Osteocyte (in vitro differentiated cells): Measurements from ENCODE around the gene TMEM237. TPM values are rescaled to one million over a fixed set of nuclear protein-coding genes. Genes with fewer than 3 reads are reported as not detected.

Experiments
- DNase-seq: peaks from one replicate; pipeline ENCODE4 v3.0.0; 2021; ENCODE audit warnings: mixed read lengths; ENCODE audit not compliant: unreplicated experiment; ENCODE audit errors: extremely low spot score
- H3K27ac Mint-ChIP-seq: one replicate; pipeline ENCODE4 v1.8.0; 2021; ENCODE audit warnings: mild to moderate bottlenecking, mixed read lengths; ENCODE audit not compliant: unreplicated experiment
- H3K27me3 Mint-ChIP-seq: one replicate; pipeline ENCODE4 v1.8.0; 2021; ENCODE audit warnings: mixed read lengths; ENCODE audit not compliant: unreplicated experiment
- H3K36me3 Mint-ChIP-seq: one replicate; pipeline ENCODE4 v1.8.0; 2021; ENCODE audit warnings: mixed read lengths; ENCODE audit not compliant: unreplicated experiment
- H3K4me1 Mint-ChIP-seq: one replicate; pipeline ENCODE4 v1.8.0; 2021; ENCODE audit warnings: mixed read lengths; ENCODE audit not compliant: unreplicated experiment
- H3K4me3 Mint-ChIP-seq: one replicate; pipeline ENCODE4 v1.8.0; 2021; ENCODE audit warnings: mild to moderate bottlenecking, moderate library complexity, mixed read lengths; ENCODE audit not compliant: unreplicated experiment
- H3K9me3 Mint-ChIP-seq: one replicate; pipeline ENCODE4 v1.8.0; 2021; ENCODE audit warnings: mixed read lengths; ENCODE audit not compliant: unreplicated experiment
- CTCF ChIP-seq: fragments of 200-600 bp; sonication (generic); IDR thresholded peaks from 2 replicates; pipeline ENCODE4 v1.5.0; 2021; ENCODE audit warnings: antibody characterized with exemption, mild to moderate bottlenecking, moderate library complexity
- total RNA-seq: library from RNA; stranded (reverse); gene quantifications from 2 replicates; pipeline ENCODE4 v1.2.1, GENCODE V29; 2021

Gene TMEM237
- total RNA-seq, 1 donor from 2014 or later: 38.6 TPM

GRCh38 chr2:201618744-201619662 is 24.3 kb downstream of the TMEM237 start:
- peaks cover 13% of the 10 kb centered on the region for H3K9me3 Mint-ChIP-seq
- peaks cover 13% of the 10 kb centered on the region for H3K4me1 Mint-ChIP-seq
- no peak for DNase-seq
- no peak overlapping the region for H3K27ac Mint-ChIP-seq
- peaks cover 3% of the 10 kb centered on the region for H3K36me3 Mint-ChIP-seq
- TF ChIP-seq CTCF: no peak
- H3K4me3 Mint-ChIP-seq: no peak overlapping the region
- peaks cover 16% of the 10 kb centered on the region for H3K27me3 Mint-ChIP-seq

GRCh38 chr2:201608021-201608420 is 35.3 kb downstream of the TMEM237 start:
- H3K27me3 Mint-ChIP-seq: peaks cover 22% of the 10 kb centered on the region
- H3K4me1 Mint-ChIP-seq: no peaks in the 10 kb centered on the region
- no peak overlapping the region for H3K4me3 Mint-ChIP-seq
- peaks cover 18% of the 10 kb centered on the region for H3K9me3 Mint-ChIP-seq
- no peak for DNase-seq
- H3K27ac Mint-ChIP-seq: no peak overlapping the region
- H3K36me3 Mint-ChIP-seq: peaks cover 4% of the 10 kb centered on the region
- TF ChIP-seq CTCF: no peak

- no peaks in the 10 kb centered on the region for H3K4me1 Mint-ChIP-seq
- peaks cover 22% of the 10 kb centered on the region for H3K27me3 Mint-ChIP-seq
- H3K36me3 Mint-ChIP-seq: peaks cover 4% of the 10 kb centered on the region
- no peak for TF ChIP-seq CTCF
- no peak for DNase-seq
- H3K4me3 Mint-ChIP-seq: no peak overlapping the region
- H3K9me3 Mint-ChIP-seq: peaks cover 18% of the 10 kb centered on the region
- no peak overlapping the region for H3K27ac Mint-ChIP-seq
Observed at GRCh38 chr2:201607568-201607967, 35.7 kb downstream of the TMEM237 start.

GRCh38 chr2:201600906-201601305 is 42.4 kb downstream of the TMEM237 start:
- H3K27ac Mint-ChIP-seq: no peak overlapping the region
- H3K4me3 Mint-ChIP-seq: no peak overlapping the region
- H3K27me3 Mint-ChIP-seq: peaks cover 25% of the 10 kb centered on the region
- no peaks in the 10 kb centered on the region for H3K36me3 Mint-ChIP-seq
- H3K9me3 Mint-ChIP-seq: peaks cover 8% of the 10 kb centered on the region
- H3K4me1 Mint-ChIP-seq: no peaks in the 10 kb centered on the region
- DNase-seq: no peak
- TF ChIP-seq CTCF: no peak

- DNase-seq: no peak
Observed at GRCh38 chr2:201597397-201597796, 45.9 kb downstream of the TMEM237 start.

More at GRCh38 chr2:201597397-201597796, 45.9 kb downstream of the TMEM237 start:
- no peaks in the 10 kb centered on the region for H3K36me3 Mint-ChIP-seq
- H3K9me3 Mint-ChIP-seq: peaks cover 8% of the 10 kb centered on the region
- H3K4me1 Mint-ChIP-seq: no peaks in the 10 kb centered on the region
- H3K4me3 Mint-ChIP-seq: no peak overlapping the region
- no peak overlapping the region for H3K27ac Mint-ChIP-seq
- TF ChIP-seq CTCF: no peak
- peaks cover 11% of the 10 kb centered on the region for H3K27me3 Mint-ChIP-seq
